GM12801 (cell line): ENCODE results near the gene REEP1.

Experiments used
- TF ChIP-seq, protein P1 (sequence below): IDR thresholded peaks from one replicate; pipeline ENCODE4 v1.5.1; 2011; ENCODE audit warnings: control low read depth; ENCODE audit not compliant: insufficient read length; ENCODE audit errors: extremely low read depth

REEP1 gene

DNA sequence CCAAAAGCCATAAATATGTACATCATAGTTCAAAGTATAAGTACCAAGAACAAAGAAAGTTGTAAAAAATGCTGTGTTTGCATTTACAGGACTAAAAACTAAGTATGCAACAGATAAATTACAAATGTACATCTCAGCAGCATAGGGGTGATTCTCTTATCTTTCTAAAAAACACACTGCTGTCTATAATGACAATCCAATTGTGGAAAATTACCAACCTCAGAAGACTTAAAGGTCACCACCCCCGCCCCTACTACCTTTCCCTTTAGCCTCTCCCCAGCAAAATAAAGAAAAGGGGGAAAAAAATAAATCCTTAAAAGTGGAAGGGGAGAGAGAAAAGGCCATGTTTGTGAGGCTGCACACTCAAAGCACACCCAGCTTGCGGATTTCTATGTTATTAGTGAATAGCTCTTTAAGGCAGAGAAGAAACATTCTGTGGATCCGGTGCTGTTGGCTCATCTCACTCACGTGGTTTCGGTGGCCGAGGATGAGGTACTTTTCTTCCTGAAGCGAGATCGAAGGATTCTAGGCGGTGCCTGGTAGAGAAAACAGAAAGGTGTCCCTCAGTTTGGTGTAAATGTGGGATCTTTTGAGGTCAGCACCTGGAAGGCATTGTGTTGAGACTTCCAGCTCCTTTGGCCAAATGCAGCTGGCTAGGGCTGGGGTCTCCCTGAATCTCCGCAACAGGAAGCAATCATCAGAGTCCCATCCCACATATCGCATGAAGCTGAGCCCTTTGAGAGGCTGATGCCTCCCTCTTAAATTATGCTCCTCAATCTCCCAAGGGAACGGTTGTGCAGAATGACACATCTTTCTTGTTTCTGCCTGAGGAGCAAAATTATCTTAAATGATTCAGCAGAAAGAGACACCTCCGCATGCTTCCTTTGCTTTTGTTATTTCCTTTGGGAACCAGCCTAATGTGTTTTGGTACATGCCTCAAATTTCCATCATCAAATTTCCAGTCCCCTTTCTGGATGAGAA, 120.6 kb downstream of the REEP1 start:
- TF ChIP-seq, protein P1, sequence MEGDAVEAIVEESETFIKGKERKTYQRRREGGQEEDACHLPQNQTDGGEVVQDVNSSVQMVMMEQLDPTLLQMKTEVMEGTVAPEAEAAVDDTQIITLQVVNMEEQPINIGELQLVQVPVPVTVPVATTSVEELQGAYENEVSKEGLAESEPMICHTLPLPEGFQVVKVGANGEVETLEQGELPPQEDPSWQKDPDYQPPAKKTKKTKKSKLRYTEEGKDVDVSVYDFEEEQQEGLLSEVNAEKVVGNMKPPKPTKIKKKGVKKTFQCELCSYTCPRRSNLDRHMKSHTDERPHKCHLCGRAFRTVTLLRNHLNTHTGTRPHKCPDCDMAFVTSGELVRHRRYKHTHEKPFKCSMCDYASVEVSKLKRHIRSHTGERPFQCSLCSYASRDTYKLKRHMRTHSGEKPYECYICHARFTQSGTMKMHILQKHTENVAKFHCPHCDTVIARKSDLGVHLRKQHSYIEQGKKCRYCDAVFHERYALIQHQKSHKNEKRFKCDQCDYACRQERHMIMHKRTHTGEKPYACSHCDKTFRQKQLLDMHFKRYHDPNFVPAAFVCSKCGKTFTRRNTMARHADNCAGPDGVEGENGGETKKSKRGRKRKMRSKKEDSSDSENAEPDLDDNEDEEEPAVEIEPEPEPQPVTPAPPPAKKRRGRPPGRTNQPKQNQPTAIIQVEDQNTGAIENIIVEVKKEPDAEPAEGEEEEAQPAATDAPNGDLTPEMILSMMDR: no peak

DNA sequence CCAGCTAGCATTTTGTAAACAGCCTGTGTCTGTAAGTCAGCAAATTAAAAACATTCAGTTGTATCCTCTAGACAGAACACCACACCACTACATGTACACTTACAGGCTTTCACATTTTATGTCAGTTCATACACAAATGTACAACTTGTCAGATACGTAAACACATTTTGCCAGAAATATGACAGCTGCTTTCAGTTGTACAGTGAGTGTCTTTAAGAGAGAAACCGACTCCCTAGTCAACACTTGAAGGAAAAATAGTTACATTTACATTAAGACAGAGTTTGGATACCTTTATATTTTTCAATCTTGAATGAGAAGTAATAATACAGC, 123.0 kb downstream of the REEP1 start:
- TF ChIP-seq, protein P1: no peak

DNA sequence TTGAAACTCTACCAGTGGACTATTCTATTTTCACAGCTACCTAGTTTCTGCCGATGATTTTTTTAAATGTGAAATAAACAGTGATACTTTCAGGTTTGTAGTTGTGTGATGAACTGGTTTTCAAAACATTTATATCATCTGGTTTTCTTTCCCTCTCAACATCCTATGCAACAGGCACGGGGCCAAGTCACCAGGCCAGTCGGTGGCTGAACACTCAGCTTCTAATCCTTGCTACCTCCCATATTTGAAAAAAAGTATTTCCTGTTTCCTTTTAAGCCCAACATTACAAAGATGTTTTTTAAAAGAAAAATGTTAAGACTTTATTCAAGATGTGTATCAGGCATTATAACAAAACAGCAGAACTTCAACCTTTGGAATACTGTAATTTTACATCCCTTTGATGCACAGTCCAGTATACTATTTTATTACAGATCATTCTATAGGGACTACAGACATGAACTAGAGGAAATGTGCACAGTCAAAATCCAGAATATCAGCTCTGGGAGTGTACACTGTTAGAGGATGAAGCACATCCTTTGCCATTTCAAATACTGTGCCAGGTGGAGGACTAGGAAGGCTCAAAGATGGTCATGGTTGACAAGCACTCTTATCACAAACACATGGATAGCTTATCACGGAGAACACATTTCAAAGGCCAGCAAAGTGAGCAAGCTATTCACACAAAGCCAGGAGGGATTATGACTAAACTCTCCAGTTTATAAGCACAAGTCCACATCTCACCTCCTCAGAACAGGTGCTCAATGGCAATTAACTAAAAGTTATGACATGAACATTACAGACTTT, 123.5 kb downstream of the REEP1 start:
- TF ChIP-seq, protein P1: no peak

DNA sequence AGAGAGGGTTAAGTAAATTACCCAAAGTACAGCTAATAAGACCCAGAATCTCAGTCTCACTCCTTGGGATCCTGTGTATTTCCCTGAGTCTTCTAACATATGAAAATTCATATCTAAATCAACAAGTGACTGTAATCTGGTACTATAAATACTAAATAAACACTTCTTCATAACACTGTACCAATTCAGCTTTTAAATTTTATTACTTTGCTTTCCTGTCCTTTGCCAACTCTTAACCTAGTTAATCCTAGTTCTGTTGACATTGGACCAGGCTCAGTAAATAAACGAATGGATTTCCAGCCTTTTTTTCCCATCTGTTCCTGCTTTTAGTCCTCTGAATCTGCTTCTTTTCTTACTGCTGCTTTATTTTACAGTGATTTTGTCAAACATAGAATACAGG, 124.4 kb downstream of the REEP1 start:
- TF ChIP-seq, protein P1: no peak

DNA sequence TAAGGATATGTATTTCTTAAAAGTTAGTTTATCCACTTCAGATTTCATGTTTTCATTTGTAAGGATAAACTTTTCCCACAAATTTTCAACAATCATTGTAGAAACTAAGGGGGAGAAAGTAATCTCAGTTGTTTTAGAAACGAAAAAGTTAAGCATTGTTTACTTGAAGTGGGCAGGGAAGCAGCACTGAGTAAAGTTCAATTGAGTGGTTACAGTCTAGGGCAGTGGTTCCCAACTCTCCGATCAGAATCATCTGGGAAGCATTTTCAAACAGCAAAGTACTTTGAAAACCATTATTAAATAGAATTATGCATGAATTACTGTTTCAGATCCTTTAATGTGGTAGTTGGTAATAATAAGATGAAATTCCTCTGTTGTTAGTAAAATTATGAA, 125.6 kb downstream of the REEP1 start:
- TF ChIP-seq, protein P1: no peak

DNA sequence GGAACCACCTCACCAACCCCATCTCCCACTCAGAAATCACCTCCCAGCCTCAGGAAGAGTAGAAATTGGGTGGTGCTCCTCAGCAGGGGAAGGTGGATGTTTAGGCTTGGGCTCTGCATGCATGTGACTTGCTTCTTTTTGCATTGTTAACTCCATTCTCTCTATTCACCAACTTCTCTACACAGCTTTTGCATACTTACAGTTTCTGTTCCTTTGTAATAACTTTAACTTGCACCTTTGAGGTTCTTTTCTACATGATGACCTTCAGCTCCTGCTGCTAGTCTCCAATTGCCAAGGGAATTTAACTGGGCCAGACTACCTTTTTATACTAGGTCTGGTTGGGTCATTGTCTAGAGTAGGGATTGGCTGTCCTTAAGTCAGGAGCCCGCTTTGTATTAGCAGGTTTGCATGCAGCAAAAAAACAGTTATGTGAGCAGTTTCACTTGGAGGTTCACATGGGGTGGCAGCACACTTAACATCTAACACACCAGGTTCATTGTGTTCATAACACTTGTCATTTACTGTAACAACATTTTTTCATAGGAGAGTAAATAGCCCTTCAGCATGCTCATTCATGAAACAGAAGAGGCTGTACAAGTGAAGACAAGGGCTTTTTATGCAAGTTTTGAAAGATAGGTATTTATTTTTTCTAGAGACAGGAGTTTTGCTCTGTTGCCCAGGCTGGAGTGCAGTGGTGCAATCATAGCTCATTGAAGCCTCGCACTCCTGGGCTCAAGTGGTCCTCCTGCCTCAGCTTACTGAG, 126.2 kb downstream of the REEP1 start:
- TF ChIP-seq, protein P1: no peak

DNA sequence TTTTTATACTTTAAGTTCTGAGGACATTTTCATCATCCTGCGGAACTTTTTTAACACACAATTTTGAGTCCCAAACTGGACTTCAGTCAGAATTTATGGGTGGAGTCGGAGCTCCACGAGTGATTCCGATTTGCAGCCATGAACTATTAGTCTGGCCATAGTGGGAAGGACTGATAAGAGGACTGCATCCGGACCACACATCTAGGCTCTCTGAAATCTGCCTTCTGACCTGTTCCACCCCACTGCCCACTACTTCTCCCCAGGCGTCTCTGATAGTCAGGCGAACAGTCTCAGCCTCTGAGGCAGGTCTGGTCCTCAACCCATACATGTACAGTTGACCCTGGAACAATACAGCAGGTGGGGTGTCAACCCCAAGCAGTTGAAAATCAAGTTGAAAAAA, 133.0 kb downstream of the REEP1 start:
- TF ChIP-seq, protein P1: no peak
